PFSK-1 (cell line): ENCODE measurements around the gene NHP2.

Experiments
- FOXP2 ChIP-seq: optimal IDR thresholded peaks from 2 replicates; pipeline ENCODE3; 2011; ENCODE audit warnings: borderline replicate concordance, control low read depth, inconsistent platforms; ENCODE audit not compliant: insufficient read depth; ENCODE audit errors: extremely low read length, extremely low read depth
- POLR2AphosphoS5 ChIP-seq: IDR thresholded peaks from 2 replicates; pipeline ENCODE4 v1.6.1; 2012; ENCODE audit warnings: low read depth, mild to moderate bottlenecking, control low read depth, low read length, moderate library complexity
- REST ChIP-seq, 2 experiments: IDR thresholded peaks; 2 replicates each; pipeline versions ENCODE4 v1.6.1 to v1.8.0; 2011 to 2012; ENCODE audit warnings: low read depth in 2 of 2, low read length in 2 of 2, control low read depth in 1 of 2, inconsistent platforms in 1 of 2, mild to moderate bottlenecking in 1 of 2, moderate library complexity in 1 of 2; ENCODE audit not compliant: insufficient read depth in 1 of 2
- SIN3A ChIP-seq: IDR thresholded peaks from 2 replicates; pipeline ENCODE4 v1.6.1; 2012; ENCODE audit warnings: mild to moderate bottlenecking, low read length, moderate library complexity, borderline replicate concordance; ENCODE audit not compliant: insufficient read depth
- TAF1 ChIP-seq: IDR thresholded peaks from 2 replicates; pipeline ENCODE4 v1.6.1; 2012; ENCODE audit warnings: low read length, control low read depth, borderline replicate concordance; ENCODE audit not compliant: insufficient read depth

Gene NHP2

GRCh38 chr5:178145965-178146820 lies 7.5 kb downstream of the NHP2 start:
- no peak for TF ChIP-seq FOXP2
- no peak for TF ChIP-seq TAF1
- TF ChIP-seq SIN3A: no peak
- TF ChIP-seq POLR2AphosphoS5: no peak; the same call in 1 of the 2 replicates
- no peak for TF ChIP-seq REST (IDR thresholded peaks at IDR 0.05; ENCODE audit: insufficient read depth in 1 of 2, low read depth in 2 of 2, low read length in 2 of 2)

GRCh38 chr5:178143901-178144300 lies 9.8 kb downstream of the NHP2 start:
- TF ChIP-seq TAF1: no peak
- no peak for TF ChIP-seq REST (IDR thresholded peaks at IDR 0.05; ENCODE audit: insufficient read depth in 1 of 2, low read depth in 2 of 2, low read length in 2 of 2)
- TF ChIP-seq SIN3A: no peak
- no peak for TF ChIP-seq POLR2AphosphoS5
- TF ChIP-seq FOXP2: no peak

GRCh38 chr5:178143246-178143645 lies 10.4 kb downstream of the NHP2 start:
- TF ChIP-seq POLR2AphosphoS5: no peak
- TF ChIP-seq FOXP2: no peak
- no peak for TF ChIP-seq TAF1
- TF ChIP-seq REST (IDR thresholded peaks at IDR 0.05; ENCODE audit: insufficient read depth in 1 of 2, low read depth in 2 of 2, low read length in 2 of 2): no peak
- no peak for TF ChIP-seq SIN3A

- TF ChIP-seq REST (IDR thresholded peaks at IDR 0.05; ENCODE audit: insufficient read depth in 1 of 2, low read depth in 2 of 2, low read length in 2 of 2): no peak
- TF ChIP-seq FOXP2: no peak
- no peak for TF ChIP-seq TAF1
- TF ChIP-seq POLR2AphosphoS5: no peak
- TF ChIP-seq SIN3A: no peak
Measured at GRCh38 chr5:178142642-178143041, 11.0 kb downstream of the NHP2 start.
